GM18951 (cell line): ENCODE results near the gene NVL.
"Not testable (repeated sequence)": the region's sequence is repeated elsewhere in the genome, so short reads cannot be mapped to it uniquely, and the experiment has no call there.

ENCODE experiments used
- POLR2A ChIP-seq: IDR thresholded peaks from 4 replicates; pipeline ENCODE4 v1.6.1; 2011; ENCODE audit warnings: mild to moderate bottlenecking; ENCODE audit not compliant: insufficient read length, insufficient read depth; ENCODE audit errors: extremely low read depth
- in situ Hi-C: fragments of 300-500 bp; cut with MboI; formaldehyde crosslinking; loops from one replicate; pipeline ENCODE4 v1.12.0; 2022; ENCODE audit warnings: low sequenced_read_pairs, mixed read lengths, inconsistent platforms; ENCODE audit not compliant: unreplicated experiment

NVL gene

GRCh38 chr1:224329842-224330753 is at the start of gene NVL:
TSS of gene NVL (minus strand) at chr1:224330172. CDS start at chr1:224330127, 45 bp downstream.
- TF ChIP-seq POLR2A, result peak; percentile 78
- in situ Hi-C loops, result loop anchor here (10.0 kb wide), 1 partner anchor 205 kb away; no protein-coding TSS in a partner anchor

GRCh38 chr1:224378855-224379631 is 49.1 kb upstream of the NVL start:
- in situ Hi-C loops, result no loop called here
- no peak for TF ChIP-seq POLR2A

GRCh38 chr1:224377676-224378006 is 47.7 kb upstream of the NVL start:
- in situ Hi-C loops, result no loop called here
- TF ChIP-seq POLR2A, result no peak

- in situ Hi-C loops, result no loop called here
- TF ChIP-seq POLR2A, result no peak
Observed at GRCh38 chr1:224375059-224375458, 45.1 kb upstream of the NVL start.

GRCh38 chr1:224373008-224373590 is 43.1 kb upstream of the NVL start:
- in situ Hi-C loops, result no loop called here
- TF ChIP-seq POLR2A, result no peak

GRCh38 chr1:224368409-224368808 is 38.4 kb upstream of the NVL start:
- in situ Hi-C loops, result no loop called here
- TF ChIP-seq POLR2A, result no peak

GRCh38 chr1:224359207-224359606 is 29.2 kb upstream of the NVL start:
- in situ Hi-C loops, result no loop called here
- TF ChIP-seq POLR2A, result no peak

- TF ChIP-seq POLR2A, result no peak
- in situ Hi-C loops, result no loop called here
Observed at GRCh38 chr1:224358237-224358636, 28.3 kb upstream of the NVL start.

- in situ Hi-C loops, result no loop called here
- no peak for TF ChIP-seq POLR2A
Observed at GRCh38 chr1:224357626-224358124, 27.7 kb upstream of the NVL start.

- TF ChIP-seq POLR2A, result peak; percentile 84
Observed at GRCh38 chr1:224356685-224357625, 27.0 kb upstream of the NVL start, which contains the start of gene CNIH4. TSS of gene CNIH4 (plus strand) at chr1:224356879. CDS start at chr1:224356925, 46 bp downstream.

GRCh38 chr1:224353975-224354925 is 24.3 kb upstream of the NVL start:
- TF ChIP-seq POLR2A, result no peak
- in situ Hi-C loops, result no loop called here

More at GRCh38 chr1:224356685-224357625, 27.0 kb upstream of the NVL start, which contains the start of gene CNIH4:
- in situ Hi-C loops, result no loop called here

GRCh38 chr1:224352436-224353085 is 22.6 kb upstream of the NVL start:
- in situ Hi-C loops, result not testable (repeated sequence)

- in situ Hi-C loops, result not testable (repeated sequence)
Observed at GRCh38 chr1:224349716-224350115, 19.7 kb upstream of the NVL start.
